NT2/D1 (cell line): Measurements from ENCODE around the gene APPL2.

Experiments
- SUZ12 ChIP-seq: IDR thresholded peaks from 2 replicates; pipeline ENCODE4 v1.6.1; 2011; ENCODE audit not compliant: insufficient read length, insufficient read depth; ENCODE audit errors: extremely low read depth
- YY1 ChIP-seq: IDR thresholded peaks from 2 replicates; pipeline ENCODE4 v1.6.1; 2011; ENCODE audit not compliant: insufficient read length, insufficient read depth

DNA sequence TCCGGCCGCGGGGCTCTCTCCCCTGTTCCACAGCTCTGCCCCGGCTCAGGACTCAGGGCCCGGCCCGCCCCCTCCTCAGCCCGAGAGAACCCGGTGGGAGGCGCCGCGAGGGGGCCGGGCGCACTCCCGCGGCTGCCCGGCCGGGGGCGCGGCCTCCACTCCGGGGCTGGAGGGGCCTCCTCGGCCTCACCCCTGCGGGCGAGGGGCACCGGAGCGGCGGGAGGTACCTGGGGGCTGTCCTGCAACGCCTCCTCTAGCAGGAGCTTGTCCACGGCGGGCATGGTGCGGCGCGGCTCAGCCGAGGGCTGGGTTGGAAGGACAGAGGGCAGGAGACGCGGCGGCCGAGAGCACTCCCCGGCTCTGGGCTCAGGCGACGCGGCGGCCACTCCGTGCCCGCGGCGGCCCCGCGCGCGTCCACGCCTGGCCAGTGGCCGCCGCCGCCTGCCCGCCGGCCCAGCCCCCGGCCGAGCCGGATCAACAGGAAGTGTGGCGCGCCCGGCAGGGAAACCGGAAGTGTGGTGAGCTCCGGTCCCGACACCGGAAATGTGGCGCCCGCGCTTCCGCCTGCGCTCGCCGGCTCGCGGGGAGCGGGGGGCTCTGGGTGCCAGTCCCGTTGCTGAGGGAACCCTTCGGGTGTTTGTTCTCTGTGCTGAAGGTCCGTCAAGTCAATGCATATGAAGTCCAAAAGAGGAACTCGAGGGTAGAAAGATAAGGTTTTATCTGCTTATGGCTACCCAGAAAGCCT is at the start of gene APPL2:
- TF ChIP-seq YY1: no peak
- no peak for TF ChIP-seq SUZ12
